KOPT-K1 (cell line): ENCODE results near the gene UBE3D.
"Not testable (repeated sequence)": the region's sequence is repeated elsewhere in the genome, so short reads cannot be mapped to it uniquely, and the experiment has no call there.

ENCODE experiments used
- H3K27ac ChIP-seq: fragments of 200-600 bp; sonication (generic); 2 replicates; pipeline ENCODE4 v1.5.1; 2016; ENCODE audit warnings: antibody characterized with exemption, mild to moderate bottlenecking, low read depth, low read length; ENCODE audit not compliant: poor library complexity, severe bottlenecking
- H3K36me3 ChIP-seq: fragments of 200-600 bp; sonication (generic); 2 replicates; pipeline ENCODE4 v1.5.1; 2017; ENCODE audit warnings: antibody characterized with exemption, mild to moderate bottlenecking, low read length, moderate library complexity; ENCODE audit not compliant: insufficient read depth
- H3K9me3 ChIP-seq: fragments of 200-600 bp; sonication (generic); 2 replicates; pipeline ENCODE4 v1.5.1; 2017; ENCODE audit warnings: antibody characterized with exemption, low read length, mild to moderate bottlenecking; ENCODE audit not compliant: insufficient read depth, poor library complexity, severe bottlenecking

Gene UBE3D

GRCh38 chr6:82893889-82894652 is 171.6 kb downstream of the UBE3D start:
- Histone ChIP-seq H3K27ac (no peak overlapping the region), H3K9me3 (no peaks in the 10 kb centered on the region), H3K36me3 (no peaks in the 10 kb centered on the region)

- not testable (repeated sequence) for H3K27ac ChIP-seq, H3K9me3 ChIP-seq, H3K36me3 ChIP-seq
These were observed 174.1 kb downstream of the UBE3D start for GRCh38 chr6:82891503-82891902.

DNA sequence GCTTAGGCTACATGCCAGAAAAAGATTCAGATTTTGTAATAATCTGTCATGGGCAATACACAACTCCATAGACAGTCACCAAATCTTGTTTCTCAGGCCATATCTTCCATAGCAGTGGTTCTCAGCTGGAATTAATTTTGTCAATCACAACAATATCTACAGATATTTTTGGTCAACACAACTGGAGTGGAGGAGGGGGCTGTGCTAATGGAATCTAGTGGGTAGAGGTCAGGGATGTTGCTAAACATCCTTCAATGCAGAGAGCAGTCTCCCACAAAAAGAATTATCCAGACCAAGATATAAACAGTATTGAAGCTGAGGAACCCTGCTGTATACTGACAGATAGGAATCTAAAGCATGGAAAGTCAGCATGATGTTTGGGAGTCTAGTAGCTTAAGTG is 174.6 kb downstream of the UBE3D start:
- Histone ChIP-seq H3K36me3 (no peaks in the 10 kb centered on the region), H3K9me3 (no peaks in the 10 kb centered on the region), H3K27ac (no peak overlapping the region)

DNA sequence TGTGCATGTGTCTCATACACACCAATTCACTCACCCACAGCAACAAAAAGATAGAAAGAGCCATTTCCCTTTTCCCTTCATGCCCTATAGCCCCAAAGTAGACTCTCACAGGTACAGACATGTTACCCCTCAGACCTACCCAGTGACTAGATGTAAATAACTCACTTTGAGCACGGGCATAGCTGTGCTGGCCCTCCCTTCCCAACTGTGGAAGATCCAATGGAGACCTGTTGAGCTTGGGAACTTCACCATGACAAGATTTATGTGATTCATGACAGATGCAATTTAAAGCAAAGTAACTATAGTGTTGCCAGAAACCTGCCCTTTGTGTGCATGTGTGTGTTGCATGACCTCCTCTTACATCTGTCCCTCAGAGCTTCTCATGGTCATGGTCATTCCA is 175.4 kb downstream of the UBE3D start:
- Histone ChIP-seq H3K27ac (no peak overlapping the region), H3K9me3 (no peaks in the 10 kb centered on the region), H3K36me3 (no peaks in the 10 kb centered on the region)

DNA sequence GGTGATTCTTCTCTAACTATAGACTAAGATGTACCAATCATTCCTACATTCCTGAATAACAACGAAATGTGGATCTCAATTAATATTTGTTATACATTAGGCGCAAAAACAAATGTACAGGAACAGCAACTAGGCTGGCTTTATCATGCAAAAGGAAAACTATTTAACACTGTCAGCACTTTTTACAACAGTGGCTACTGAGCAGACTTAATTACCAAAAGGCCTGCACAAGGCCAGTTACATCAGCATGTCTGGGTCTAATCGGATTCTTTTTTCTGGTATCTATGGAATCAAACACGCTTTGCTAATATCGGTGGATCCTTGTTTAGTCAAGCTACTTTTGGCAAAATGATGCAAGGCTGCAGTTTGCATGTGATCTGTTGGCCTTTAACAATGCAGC is 176.5 kb downstream of the UBE3D start:
- H3K27ac ChIP-seq = no peak overlapping the region
- no peaks in the 10 kb centered on the region for H3K36me3 ChIP-seq

DNA sequence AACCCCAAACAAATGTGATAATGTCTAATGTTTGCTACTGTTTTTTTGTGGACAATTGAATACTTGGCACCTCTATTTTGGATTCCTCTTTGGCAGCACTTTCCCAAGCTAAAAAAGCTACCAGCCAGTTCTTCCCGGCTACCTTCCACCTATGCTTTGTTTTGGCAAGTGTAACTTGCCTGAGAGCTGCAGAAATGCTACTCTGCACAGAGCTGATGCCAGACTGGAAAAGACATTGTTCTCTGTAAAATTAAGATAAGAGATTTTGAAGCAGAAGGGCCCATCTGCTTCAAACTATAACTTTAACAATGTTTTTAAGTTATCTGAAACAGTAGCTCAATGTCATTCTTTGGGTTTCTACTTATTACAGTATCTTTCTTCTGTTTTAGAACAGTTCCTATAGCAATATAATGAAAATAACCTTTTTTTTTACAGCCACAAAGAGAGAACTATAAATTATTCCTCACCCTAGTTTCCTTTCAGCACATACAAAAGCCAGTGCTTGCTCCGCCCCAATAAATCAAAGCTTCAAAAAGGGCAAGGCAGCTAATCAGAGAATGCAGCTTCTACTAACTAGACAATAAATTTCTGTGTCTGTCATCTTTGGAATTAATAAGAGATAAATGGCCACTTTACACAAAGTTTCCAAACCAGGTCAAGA is 183.1 kb downstream of the UBE3D start:
- Histone ChIP-seq H3K27ac (no peak overlapping the region), H3K36me3 (no peaks in the 10 kb centered on the region)

More for the DNA sequence above, 176.5 kb downstream of the UBE3D start:
- H3K9me3 ChIP-seq = no peaks in the 10 kb centered on the region

GRCh38 chr6:82881519-82881918 is 184.1 kb downstream of the UBE3D start:
- Histone ChIP-seq H3K36me3 (no peaks in the 10 kb centered on the region), H3K9me3 (no peaks in the 10 kb centered on the region), H3K27ac (no peak overlapping the region)

More for the DNA sequence above, 183.1 kb downstream of the UBE3D start:
- H3K9me3 ChIP-seq = no peaks in the 10 kb centered on the region

- Histone ChIP-seq H3K27ac (no peak overlapping the region), H3K36me3 (no peaks in the 10 kb centered on the region), H3K9me3 (no peaks in the 10 kb centered on the region)
These were observed 186.8 kb downstream of the UBE3D start for GRCh38 chr6:82878812-82879211.

GRCh38 chr6:82877213-82878195 is 188.1 kb downstream of the UBE3D start:
- Histone ChIP-seq H3K27ac (no peak overlapping the region), H3K36me3 (no peaks in the 10 kb centered on the region), H3K9me3 (no peaks in the 10 kb centered on the region)

GRCh38 chr6:82875573-82876185 is 190.0 kb downstream of the UBE3D start:
- Histone ChIP-seq H3K9me3 (no peaks in the 10 kb centered on the region), H3K36me3 (no peaks in the 10 kb centered on the region), H3K27ac (no peak overlapping the region)

DNA sequence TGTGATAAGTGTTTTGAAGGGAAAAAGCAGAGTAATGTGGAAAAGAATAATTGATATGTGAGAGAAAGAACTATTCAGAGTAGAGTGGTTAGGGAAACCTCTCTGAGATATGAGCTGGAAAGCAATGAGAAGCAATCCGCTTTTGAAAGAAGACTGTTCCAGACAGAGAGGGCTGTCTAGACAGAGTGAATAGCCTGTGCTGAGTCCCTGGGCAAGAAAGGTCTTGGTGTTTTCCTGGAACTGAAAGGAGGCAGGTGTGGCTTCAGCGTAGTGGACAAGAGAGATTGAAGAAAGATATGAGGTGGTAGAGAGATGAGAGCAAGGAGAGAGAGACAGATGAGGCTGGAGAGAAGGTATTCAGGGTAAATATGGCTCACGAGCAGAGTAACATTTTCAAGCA is 190.8 kb downstream of the UBE3D start:
- no peaks in the 10 kb centered on the region for H3K9me3 ChIP-seq
- H3K27ac ChIP-seq = no peak overlapping the region
- H3K36me3 ChIP-seq = no peaks in the 10 kb centered on the region

- no peaks in the 10 kb centered on the region for H3K36me3 ChIP-seq
- H3K27ac ChIP-seq = no peak overlapping the region
- no peaks in the 10 kb centered on the region for H3K9me3 ChIP-seq
These were observed 193.5 kb downstream of the UBE3D start for GRCh38 chr6:82872185-82872584.

GRCh38 chr6:82870582-82871172 is 195.0 kb downstream of the UBE3D start:
- H3K36me3 ChIP-seq = no peaks in the 10 kb centered on the region
- H3K9me3 ChIP-seq = no peaks in the 10 kb centered on the region
- H3K27ac ChIP-seq = no peak overlapping the region

GRCh38 chr6:82869493-82869892 is 196.1 kb downstream of the UBE3D start:
- Histone ChIP-seq H3K9me3 (no peaks in the 10 kb centered on the region), H3K27ac (no peak overlapping the region), H3K36me3 (no peaks in the 10 kb centered on the region)
